ENCODE measurements around the gene FNIP2.

The FNIP2 gene

GRCh38 chr4:158814636-158815330 is 46.0 kb downstream of the FNIP2 start:
- H3K27ac ChIP-seq = no peak overlapping the region

GRCh38 chr4:158816955-158817354 is 48.1 kb downstream of the FNIP2 start:
- no peak overlapping the region for H3K27ac ChIP-seq
- TF ChIP-seq CTCF (IDR thresholded peaks at IDR 0.05) (no peak), ZFX (IDR thresholded peaks at IDR 0.05; ENCODE audit: borderline replicate concordance) (no peak)

More at GRCh38 chr4:158814636-158815330, 46.0 kb downstream of the FNIP2 start:
- TF ChIP-seq ZFX (IDR thresholded peaks at IDR 0.05; ENCODE audit: borderline replicate concordance) (no peak), CTCF (IDR thresholded peaks at IDR 0.05) (no peak)

GRCh38 chr4:158817562-158818296 is 48.9 kb downstream of the FNIP2 start:
- no peak overlapping the region for H3K27ac ChIP-seq
- TF ChIP-seq ZFX (IDR thresholded peaks at IDR 0.05; ENCODE audit: borderline replicate concordance) = no peak
- TF ChIP-seq CTCF (IDR thresholded peaks at IDR 0.05) = no peak

- TF ChIP-seq CTCF (IDR thresholded peaks at IDR 0.05) = no peak
- no peak for TF ChIP-seq ZFX (IDR thresholded peaks at IDR 0.05; ENCODE audit: borderline replicate concordance)
Measured at GRCh38 chr4:158818560-158819140, 49.8 kb downstream of the FNIP2 start.

GRCh38 chr4:158819942-158820786 is 51.3 kb downstream of the FNIP2 start:
- TF ChIP-seq ZFX (IDR thresholded peaks at IDR 0.05; ENCODE audit: borderline replicate concordance) (no peak), CTCF (IDR thresholded peaks at IDR 0.05) (no peak)
- H3K27ac ChIP-seq = peak overlapping the region; percentile 54

More at GRCh38 chr4:158818560-158819140, 49.8 kb downstream of the FNIP2 start:
- no peak overlapping the region for H3K27ac ChIP-seq

GRCh38 chr4:158821228-158821971 is 52.6 kb downstream of the FNIP2 start:
- no peak overlapping the region for H3K27ac ChIP-seq
- TF ChIP-seq CTCF (IDR thresholded peaks at IDR 0.05) = no peak
